ENCODE results near the gene EME1.

GRCh38 chr17:50325906-50326305 lies 47.1 kb upstream of the EME1 start:
- TF ChIP-seq ZFP30 (CRISPR knock-in tag; IDR thresholded peaks at IDR 0.05), result no peak
- TF ChIP-seq ZNF8 (CRISPR knock-in tag; IDR thresholded peaks at IDR 0.05), result no peak
- TF ChIP-seq, protein P1, sequence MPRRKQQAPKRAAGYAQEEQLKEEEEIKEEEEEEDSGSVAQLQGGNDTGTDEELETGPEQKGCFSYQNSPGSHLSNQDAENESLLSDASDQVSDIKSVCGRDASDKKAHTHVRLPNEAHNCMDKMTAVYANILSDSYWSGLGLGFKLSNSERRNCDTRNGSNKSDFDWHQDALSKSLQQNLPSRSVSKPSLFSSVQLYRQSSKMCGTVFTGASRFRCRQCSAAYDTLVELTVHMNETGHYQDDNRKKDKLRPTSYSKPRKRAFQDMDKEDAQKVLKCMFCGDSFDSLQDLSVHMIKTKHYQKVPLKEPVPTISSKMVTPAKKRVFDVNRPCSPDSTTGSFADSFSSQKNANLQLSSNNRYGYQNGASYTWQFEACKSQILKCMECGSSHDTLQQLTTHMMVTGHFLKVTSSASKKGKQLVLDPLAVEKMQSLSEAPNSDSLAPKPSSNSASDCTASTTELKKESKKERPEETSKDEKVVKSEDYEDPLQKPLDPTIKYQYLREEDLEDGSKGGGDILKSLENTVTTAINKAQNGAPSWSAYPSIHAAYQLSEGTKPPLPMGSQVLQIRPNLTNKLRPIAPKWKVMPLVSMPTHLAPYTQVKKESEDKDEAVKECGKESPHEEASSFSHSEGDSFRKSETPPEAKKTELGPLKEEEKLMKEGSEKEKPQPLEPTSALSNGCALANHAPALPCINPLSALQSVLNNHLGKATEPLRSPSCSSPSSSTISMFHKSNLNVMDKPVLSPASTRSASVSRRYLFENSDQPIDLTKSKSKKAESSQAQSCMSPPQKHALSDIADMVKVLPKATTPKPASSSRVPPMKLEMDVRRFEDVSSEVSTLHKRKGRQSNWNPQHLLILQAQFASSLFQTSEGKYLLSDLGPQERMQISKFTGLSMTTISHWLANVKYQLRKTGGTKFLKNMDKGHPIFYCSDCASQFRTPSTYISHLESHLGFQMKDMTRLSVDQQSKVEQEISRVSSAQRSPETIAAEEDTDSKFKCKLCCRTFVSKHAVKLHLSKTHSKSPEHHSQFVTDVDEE (CRISPR knock-in tag; IDR thresholded peaks at IDR 0.05), result no peak
- TF ChIP-seq, protein P2, sequence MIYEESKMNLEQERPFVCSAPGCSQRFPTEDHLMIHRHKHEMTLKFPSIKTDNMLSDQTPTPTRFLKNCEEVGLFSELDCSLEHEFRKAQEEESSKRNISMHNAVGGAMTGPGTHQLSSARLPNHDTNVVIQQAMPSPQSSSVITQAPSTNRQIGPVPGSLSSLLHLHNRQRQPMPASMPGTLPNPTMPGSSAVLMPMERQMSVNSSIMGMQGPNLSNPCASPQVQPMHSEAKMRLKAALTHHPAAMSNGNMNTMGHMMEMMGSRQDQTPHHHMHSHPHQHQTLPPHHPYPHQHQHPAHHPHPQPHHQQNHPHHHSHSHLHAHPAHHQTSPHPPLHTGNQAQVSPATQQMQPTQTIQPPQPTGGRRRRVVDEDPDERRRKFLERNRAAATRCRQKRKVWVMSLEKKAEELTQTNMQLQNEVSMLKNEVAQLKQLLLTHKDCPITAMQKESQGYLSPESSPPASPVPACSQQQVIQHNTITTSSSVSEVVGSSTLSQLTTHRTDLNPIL (CRISPR knock-in tag; IDR thresholded peaks at IDR 0.05; ENCODE audit: low read depth), result no peak
- no peak for TF ChIP-seq RARB (CRISPR knock-in tag; IDR thresholded peaks at IDR 0.05)
- no peak for TF ChIP-seq OSR1 (CRISPR knock-in tag; IDR thresholded peaks at IDR 0.05)
- TF ChIP-seq GLIS3 (CRISPR knock-in tag; IDR thresholded peaks at IDR 0.05), result no peak
- TF ChIP-seq ESRRG (CRISPR knock-in tag; IDR thresholded peaks at IDR 0.05), result no peak
- no peak for TF ChIP-seq ZC3H10 (CRISPR knock-in tag; IDR thresholded peaks at IDR 0.05)
- TF ChIP-seq ZNF70 (CRISPR knock-in tag; IDR thresholded peaks at IDR 0.05), result no peak
- no peak for TF ChIP-seq ARNTL (CRISPR knock-in tag; IDR thresholded peaks at IDR 0.05; ENCODE audit: borderline replicate concordance, low read depth)
